EH (cell line): Measurements from ENCODE around the gene TARP.

ENCODE experiments used
- DNase-seq: peaks from one replicate; pipeline ENCODE4 v3.0.0-alpha.2; 2015; ENCODE audit warnings: low read depth

The TARP gene

GRCh38 chr7:38273286-38273995, at the start of gene TARP:
TARP (minus strand) TSS chr7:38273636.
- no peak for DNase-seq

- peak; percentile 11 for DNase-seq
Measured at GRCh38 chr7:38323156-38323555, 49.7 kb upstream of the TARP start.

- DNase-seq, result no peak
Measured at GRCh38 chr7:38322461-38322860, 49.0 kb upstream of the TARP start.

GRCh38 chr7:38321967-38322366, 48.5 kb upstream of the TARP start:
- no peak for DNase-seq

GRCh38 chr7:38321515-38321944, 48.1 kb upstream of the TARP start:
- peak; percentile 90 for DNase-seq

- no peak for DNase-seq
Measured at GRCh38 chr7:38321050-38321449, 47.6 kb upstream of the TARP start.

GRCh38 chr7:38319873-38320272, 46.4 kb upstream of the TARP start:
- no peak for DNase-seq

GRCh38 chr7:38318803-38319416, 45.5 kb upstream of the TARP start:
- peak; percentile 92 for DNase-seq

- DNase-seq, result no peak
Measured at GRCh38 chr7:38318241-38318640, 44.8 kb upstream of the TARP start.

- DNase-seq, result no peak
Measured at GRCh38 chr7:38317515-38317914, 44.1 kb upstream of the TARP start.

GRCh38 chr7:38316733-38317360, 43.4 kb upstream of the TARP start:
- peak; percentile 43 for DNase-seq

GRCh38 chr7:38315410-38315809, 42.0 kb upstream of the TARP start:
- no peak for DNase-seq

GRCh38 chr7:38312821-38313220, 39.4 kb upstream of the TARP start:
- DNase-seq, result peak; percentile 46

GRCh38 chr7:38311329-38311937, 38.0 kb upstream of the TARP start:
- no peak for DNase-seq

GRCh38 chr7:38310591-38311101, 37.2 kb upstream of the TARP start:
- DNase-seq, result peak; percentile 36

GRCh38 chr7:38309555-38309954, 36.1 kb upstream of the TARP start:
- no peak for DNase-seq

GRCh38 chr7:38308140-38308539, 34.7 kb upstream of the TARP start:
- DNase-seq, result no peak

- no peak for DNase-seq
Measured at GRCh38 chr7:38307640-38308039, 34.2 kb upstream of the TARP start.

GRCh38 chr7:38306914-38307313, 33.5 kb upstream of the TARP start:
- no peak for DNase-seq

- peak; percentile 85 for DNase-seq
Measured at GRCh38 chr7:38306171-38306570, 32.7 kb upstream of the TARP start.

GRCh38 chr7:38303866-38304265, 30.4 kb upstream of the TARP start:
- DNase-seq, result no peak

GRCh38 chr7:38300175-38300574, 26.7 kb upstream of the TARP start:
- DNase-seq, result no peak
